ENCODE data around the gene NLRX1.
A peak's percentile ranks its signal among the peaks of the same experiment; 100 is the strongest.
"Not testable (repeated sequence)": the region's sequence is repeated elsewhere in the genome, so short reads cannot be mapped to it uniquely, and the experiment has no call there.

Gene NLRX1

DNA sequence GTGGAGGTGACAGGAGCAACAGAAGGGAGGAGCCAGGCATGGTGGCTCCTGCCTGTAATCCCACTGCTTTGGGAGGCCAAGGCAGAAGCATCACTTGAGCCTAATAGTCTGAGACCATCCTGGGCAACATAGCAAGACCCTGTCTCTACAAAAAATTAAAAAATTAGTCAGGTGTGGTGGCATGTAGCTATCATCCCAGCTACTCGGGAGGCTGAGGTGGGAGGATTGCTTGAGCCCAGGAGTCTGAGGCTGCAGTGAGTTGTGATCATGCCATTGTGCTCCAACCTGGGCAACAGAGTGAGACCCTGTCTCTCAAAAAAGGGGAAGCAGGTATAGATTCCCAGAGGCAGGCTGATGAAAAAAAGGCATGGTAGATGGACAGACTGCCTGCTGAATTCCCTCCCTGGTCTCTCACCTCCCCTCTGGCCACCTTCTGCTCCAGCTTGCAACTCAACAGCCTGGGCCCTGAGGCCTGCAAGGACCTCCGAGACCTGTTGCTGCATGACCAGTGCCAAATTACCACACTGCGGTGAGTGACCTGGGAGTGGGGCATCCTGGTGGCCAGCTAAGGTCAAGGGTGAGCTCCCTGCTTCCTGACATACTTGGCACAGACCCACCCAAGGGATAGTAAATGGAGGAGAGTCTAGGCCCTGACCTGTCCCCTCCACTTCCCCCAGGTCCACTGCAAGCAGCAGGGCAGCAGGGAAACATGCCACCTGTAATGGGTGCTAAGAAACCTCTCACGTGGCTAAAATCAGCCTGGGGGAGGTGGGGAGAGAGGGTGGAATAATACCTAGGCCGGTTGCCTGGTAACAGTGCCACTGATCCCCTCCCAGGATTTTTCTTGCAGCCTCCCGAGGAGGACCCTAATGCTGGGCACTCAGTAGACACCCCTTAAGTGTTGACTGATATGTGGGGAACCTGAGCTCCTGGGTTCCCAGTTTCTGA lies 12.5 kb downstream of the NLRX1 start:
- H3K4me3 ChIP-seq (ENCODE audit: low read depth, low read length), result no peak overlapping the region

GRCh38 chr11:119181677-119182412 lies 13.3 kb downstream of the NLRX1 start:
- H3K4me3 ChIP-seq (ENCODE audit: low read depth, low read length), result no peak overlapping the region
- DNase-seq (ENCODE audit: low read depth), result no peak

More for the DNA sequence above, 12.5 kb downstream of the NLRX1 start:
- no peak for DNase-seq (ENCODE audit: low read depth)

DNA sequence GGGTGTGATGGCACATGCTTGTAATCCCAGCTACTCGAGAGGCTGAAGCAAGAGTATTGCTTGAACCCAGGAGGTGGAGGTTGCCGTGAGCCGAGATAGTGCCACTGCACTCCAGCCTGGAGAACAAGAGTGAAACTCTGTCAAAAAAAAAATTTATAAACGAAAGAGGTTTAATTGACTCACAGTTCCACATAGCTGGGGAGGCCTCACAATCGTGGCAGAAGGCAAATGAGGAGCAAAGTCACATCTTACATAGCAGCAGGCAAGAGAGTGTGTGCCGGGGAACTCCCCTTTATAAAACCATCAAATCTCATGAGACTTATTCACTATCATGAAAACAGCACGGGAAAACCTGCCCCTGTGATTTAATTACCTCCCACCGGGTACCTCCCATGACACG lies 15.9 kb downstream of the NLRX1 start:
- DNase-seq (ENCODE audit: low read depth); H3K4me3 ChIP-seq (ENCODE audit: low read depth, low read length): not testable (repeated sequence)

DNA sequence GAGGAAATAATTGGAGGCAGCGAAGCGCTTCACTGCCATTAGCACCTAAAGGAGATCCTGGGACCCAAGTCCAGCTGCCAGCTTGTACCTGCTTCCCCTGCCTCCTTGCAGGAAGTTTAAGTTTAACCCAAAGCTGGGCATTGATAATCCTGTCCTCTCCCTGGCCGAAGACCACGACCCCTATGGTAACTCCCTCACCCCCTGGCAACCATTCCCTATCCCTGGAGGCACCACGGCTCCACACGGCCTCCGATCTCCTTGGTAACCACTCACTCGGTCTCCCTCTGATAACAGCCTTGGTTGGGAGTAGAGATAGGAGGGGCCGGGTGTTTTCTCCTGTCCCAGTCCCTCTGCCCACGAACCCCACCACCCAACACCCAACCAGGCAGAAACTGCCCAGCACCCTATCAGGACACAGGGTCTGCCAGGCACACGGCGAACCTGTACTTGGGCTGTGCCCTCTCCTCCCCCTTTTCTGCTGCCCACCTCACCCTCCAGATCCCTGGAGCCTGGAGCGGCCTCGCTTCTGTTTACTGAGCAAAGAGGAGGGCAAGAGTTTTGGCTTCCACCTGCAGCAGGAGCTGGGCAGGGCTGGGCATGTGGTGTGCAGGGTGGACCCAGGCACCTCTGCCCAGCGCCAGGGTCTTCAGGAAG lies 17.6 kb downstream of the NLRX1 start:
- no peak overlapping the region for H3K4me3 ChIP-seq (ENCODE audit: low read depth, low read length)
- DNase-seq (ENCODE audit: low read depth), result no peak

DNA sequence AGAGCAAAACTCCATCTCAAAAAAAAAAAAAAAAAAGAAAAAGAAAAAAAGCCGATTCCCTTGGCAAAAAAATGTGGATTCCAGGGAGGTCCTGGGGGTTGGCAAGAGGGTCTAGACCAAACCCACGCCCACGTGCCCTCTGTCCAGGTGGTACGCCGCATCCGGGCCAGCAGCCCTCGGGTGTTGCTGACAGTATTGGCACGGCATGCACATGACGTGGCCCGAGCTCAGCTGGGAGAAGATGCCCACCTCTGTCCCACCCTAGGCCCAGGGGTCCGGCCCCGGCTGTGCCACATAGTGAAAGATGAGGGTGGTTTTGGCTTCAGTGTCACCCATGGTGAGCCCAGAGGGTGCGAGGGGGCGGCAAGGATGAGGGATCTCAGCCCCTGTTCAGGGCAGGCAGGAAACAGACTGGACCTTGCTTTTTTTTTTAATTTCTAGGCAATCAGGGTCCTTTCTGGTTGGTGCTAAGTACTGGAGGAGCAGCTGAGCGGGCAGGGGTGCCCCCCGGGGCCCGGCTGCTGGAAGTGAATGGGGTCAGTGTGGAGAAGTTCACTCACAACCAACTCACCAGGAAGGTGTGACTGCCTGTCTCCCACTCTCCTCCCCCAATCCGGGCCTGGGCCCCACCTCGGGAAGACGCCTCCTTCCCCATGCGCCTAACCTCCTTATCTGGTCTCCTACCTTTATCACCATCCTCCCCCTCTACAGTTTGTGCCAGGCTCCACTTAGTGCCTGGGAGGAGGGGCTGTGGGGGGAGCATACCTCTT lies 18.8 kb downstream of the NLRX1 start:
- no peak overlapping the region for H3K4me3 ChIP-seq (ENCODE audit: low read depth, low read length)
- DNase-seq (ENCODE audit: low read depth), result no peak

- no peak for DNase-seq (ENCODE audit: low read depth)
- H3K4me3 ChIP-seq (ENCODE audit: low read depth, low read length), result no peak overlapping the region
Observed at GRCh38 chr11:119188067-119188466, 19.5 kb downstream of the NLRX1 start.

DNA sequence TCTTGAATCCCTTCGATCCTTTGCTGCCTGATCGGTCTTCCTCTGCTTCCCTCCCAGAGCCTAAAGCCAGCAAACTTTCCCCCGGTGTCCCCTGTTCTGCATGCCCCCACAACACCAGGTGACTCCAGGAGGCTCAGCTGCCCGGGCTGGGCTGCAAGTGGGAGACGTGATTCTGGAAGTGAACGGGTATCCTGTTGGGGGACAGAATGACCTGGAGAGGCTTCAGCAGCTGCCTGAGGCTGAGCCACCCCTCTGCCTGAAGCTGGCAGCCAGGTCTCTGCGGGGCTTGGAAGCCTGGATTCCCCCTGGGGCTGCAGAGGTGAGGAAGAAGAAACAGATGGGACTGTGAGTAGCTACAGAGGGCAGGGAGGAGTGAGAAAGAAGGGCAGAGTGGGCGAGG lies 20.4 kb downstream of the NLRX1 start:
- no peak for DNase-seq (ENCODE audit: low read depth)
- H3K4me3 ChIP-seq (ENCODE audit: low read depth, low read length), result no peak overlapping the region

- no peak overlapping the region for H3K4me3 ChIP-seq (ENCODE audit: low read depth, low read length)
- no peak for DNase-seq (ENCODE audit: low read depth)
Observed at GRCh38 chr11:119189393-119189792, 20.9 kb downstream of the NLRX1 start.

DNA sequence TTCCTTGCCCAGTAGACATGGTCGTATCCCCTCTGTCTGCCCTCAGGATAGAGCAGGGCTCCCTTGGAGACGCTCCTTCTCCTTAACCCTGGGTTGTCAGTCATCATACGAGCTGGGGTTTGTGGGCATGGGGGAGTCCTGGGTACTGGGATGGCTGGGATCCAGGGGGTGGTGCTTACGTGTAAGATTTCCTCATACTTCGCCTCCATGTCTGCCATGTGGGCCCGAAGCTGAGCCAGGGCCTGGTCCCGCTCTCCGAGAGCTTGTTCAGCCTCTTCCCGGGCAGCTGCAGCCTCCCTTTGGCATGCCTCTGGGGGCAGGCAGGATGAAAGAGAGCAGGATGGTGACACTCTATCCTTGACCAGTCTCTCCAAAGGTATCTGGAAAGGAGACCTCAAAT lies 22.0 kb downstream of the NLRX1 start:
- no peak overlapping the region for H3K4me3 ChIP-seq (ENCODE audit: low read depth, low read length)
- no peak for DNase-seq (ENCODE audit: low read depth)

GRCh38 chr11:119191265-119191664 lies 22.7 kb downstream of the NLRX1 start:
- DNase-seq (ENCODE audit: low read depth); H3K4me3 ChIP-seq (ENCODE audit: low read depth, low read length): not testable (repeated sequence)

- no peak for DNase-seq (ENCODE audit: low read depth)
- no peak overlapping the region for H3K4me3 ChIP-seq (ENCODE audit: low read depth, low read length)
Observed at GRCh38 chr11:119192111-119192510, 23.6 kb downstream of the NLRX1 start.

DNA sequence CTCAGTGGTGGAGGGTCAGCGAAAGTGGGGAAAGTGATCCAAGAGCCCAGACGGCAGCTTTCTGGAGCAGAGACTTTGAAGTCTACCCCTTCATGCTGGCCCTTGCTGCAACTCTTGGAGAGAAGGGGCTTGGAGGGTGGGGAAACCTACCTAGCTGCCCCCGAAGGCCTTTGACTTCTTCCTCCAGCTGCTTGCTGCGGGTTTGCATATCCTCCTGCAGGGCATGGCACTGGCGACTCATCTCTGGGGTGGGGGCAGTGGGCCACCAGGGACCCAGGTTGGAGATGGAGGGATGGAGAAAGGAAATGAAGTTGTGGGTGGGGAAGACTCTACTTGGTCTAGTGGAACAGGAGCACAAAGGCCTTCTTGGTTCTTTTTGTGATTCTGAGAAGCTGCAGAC lies 24.5 kb downstream of the NLRX1 start:
- H3K4me3 ChIP-seq (ENCODE audit: low read depth, low read length), result no peak overlapping the region
- no peak for DNase-seq (ENCODE audit: low read depth)

GRCh38 chr11:119193626-119194025 lies 25.1 kb downstream of the NLRX1 start:
- no peak for DNase-seq (ENCODE audit: low read depth)
- no peak overlapping the region for H3K4me3 ChIP-seq (ENCODE audit: low read depth, low read length)

DNA sequence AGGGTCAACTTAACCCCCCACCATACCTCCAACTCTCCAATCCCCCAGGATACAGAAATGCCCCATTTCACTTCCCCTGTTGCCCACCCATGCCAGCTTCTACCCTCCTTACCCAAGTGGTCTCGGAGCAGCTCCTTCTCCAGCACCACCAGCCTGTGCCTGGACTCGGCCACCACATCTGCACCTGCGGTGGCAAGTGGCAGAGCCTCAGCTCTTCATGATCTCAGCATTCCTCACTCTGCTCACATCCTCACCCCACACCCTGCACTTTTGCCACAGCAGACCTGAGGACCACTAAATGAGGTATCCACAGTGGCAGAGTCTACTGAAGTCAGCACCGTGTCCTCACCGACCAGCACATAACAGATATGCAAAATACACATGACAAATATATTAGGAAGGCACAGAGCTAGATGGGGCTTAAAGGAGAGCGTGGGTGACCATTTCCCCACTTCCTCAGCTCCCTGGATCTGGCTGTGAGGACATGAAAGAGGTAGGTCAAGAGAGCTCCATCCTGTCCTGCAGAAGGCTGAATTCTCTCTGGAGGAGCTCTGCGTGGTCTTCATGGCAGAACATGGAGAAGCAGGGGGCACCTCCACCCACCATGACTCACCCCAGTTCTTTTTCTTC lies 26.4 kb downstream of the NLRX1 start:
- no peak for DNase-seq (ENCODE audit: low read depth)
- H3K4me3 ChIP-seq (ENCODE audit: low read depth, low read length), result no peak overlapping the region

DNA sequence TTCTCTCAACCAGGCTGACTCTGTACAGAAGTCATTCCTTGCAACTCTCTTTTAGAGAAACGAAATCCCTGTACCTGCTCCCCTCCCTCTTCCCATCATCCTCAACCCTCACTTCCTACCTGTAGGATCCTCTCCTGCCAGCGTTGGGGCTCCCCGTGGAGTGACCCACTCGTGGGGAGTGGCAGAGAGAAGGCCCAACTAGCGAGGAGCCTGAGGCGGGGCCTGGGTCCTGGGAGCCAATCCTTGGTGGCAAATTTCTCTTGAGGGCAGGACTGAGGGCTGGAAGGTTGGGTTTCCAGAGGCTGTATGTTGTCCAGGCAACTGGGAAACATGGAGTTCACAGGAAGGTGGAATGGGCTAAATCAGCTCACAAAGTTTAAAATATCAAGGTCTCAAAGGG lies 27.2 kb downstream of the NLRX1 start:
- DNase-seq (ENCODE audit: low read depth), result no peak
- H3K4me3 ChIP-seq (ENCODE audit: low read depth, low read length), result no peak overlapping the region

DNA sequence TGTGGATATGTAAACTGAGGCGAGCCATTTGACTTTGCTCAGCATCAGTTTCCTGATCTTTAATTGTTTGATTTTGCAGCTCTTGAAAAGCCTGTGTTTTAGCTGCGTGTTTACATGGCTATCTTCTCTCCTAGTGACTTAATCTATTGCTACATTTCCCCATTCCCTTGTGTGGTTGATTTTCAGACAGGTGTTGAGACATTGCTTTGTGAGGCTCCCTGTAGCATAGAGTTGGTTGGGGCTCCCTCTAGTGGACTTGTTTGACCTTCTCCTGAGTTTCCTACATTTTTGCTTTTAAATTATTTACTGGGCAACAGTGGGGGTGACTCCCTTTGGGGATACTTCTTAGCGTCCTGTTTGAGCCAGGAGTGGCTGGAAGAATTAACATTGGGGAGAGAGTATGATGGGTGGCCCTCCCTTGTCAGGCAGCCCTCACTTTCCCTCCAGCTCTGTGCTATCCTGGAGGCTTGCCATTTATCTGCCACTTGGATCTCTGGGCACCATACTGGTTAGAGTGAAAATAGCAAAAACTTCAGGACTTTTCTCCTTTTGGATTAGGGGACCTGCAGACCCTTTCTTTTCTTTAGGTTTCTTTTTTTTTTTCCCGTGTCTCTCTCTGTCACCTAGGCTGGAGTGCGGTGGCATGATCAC lies 28.4 kb downstream of the NLRX1 start:
- no peak overlapping the region for H3K4me3 ChIP-seq (ENCODE audit: low read depth, low read length)
- DNase-seq (ENCODE audit: low read depth), result peak; percentile 55

GRCh38 chr11:119198925-119199324 lies 30.4 kb downstream of the NLRX1 start:
- H3K4me3 ChIP-seq (ENCODE audit: low read depth, low read length), result no peak overlapping the region
- no peak for DNase-seq (ENCODE audit: low read depth)

DNA sequence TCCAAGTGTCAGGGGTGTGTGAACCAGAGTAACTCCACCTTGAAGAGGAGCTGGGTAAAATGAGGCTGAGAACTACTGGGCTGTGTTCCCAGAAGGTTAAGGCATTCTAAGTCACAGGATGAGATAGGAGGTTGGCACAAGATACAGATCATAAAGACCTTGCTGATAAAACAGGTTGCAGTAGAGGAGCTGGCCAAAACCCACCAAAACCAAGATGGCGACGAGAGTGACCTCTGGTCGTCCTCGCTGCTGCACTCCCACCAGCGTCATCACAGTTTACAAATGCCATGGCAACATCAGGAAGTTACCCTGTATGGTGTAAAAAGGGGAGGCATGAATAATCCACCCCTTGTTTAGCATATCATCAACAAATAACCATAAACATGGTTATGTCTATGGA lies 32.7 kb downstream of the NLRX1 start:
- H3K4me3 ChIP-seq (ENCODE audit: low read depth, low read length); DNase-seq (ENCODE audit: low read depth): not testable (repeated sequence)

- H3K4me3 ChIP-seq (ENCODE audit: low read depth, low read length), result no peak overlapping the region
- DNase-seq (ENCODE audit: low read depth), result no peak
Observed at GRCh38 chr11:119202554-119202953, 34.0 kb downstream of the NLRX1 start.

Data from skeletal muscle cell (primary cell).